ENCODE results near the gene ABHD10. TPM values are rescaled to one million over a fixed set of nuclear protein-coding genes. Genes with fewer than 3 reads are reported as not detected.
"Not testable (repeated sequence)": the region's sequence is repeated elsewhere in the genome, so short reads cannot be mapped to it uniquely, and the experiment has no call there.

ABHD10 gene
- total RNA-seq, 1 donor from 2014 or later: 26.4 TPM

DNA sequence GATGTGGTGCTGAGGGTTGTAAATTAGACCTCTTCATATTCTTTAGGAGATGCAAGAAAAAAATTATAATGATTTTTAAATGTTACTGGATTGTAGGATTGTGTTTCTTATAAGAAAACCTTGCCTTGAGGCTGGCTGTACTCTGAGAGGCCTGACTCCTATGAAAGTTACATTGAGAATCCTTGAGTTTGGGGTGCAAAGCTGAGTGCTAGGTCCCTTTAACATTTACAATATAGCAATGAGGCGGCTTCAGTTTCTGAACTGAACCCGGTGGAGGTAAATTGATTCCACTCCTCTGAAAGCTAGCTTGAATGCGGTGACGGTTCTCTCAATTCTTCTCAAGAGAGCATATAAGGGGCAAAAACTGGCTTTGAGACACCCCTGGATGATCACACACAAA lies 55.6 kb downstream of the ABHD10 start, which contains the start of gene TMPRSS7:
TSS of gene TMPRSS7 (plus strand) at position 301 of the 400 bp plus-strand sequence. CDS start 110 bp downstream, outside the sequence.
- TF ChIP-seq, protein P1, sequence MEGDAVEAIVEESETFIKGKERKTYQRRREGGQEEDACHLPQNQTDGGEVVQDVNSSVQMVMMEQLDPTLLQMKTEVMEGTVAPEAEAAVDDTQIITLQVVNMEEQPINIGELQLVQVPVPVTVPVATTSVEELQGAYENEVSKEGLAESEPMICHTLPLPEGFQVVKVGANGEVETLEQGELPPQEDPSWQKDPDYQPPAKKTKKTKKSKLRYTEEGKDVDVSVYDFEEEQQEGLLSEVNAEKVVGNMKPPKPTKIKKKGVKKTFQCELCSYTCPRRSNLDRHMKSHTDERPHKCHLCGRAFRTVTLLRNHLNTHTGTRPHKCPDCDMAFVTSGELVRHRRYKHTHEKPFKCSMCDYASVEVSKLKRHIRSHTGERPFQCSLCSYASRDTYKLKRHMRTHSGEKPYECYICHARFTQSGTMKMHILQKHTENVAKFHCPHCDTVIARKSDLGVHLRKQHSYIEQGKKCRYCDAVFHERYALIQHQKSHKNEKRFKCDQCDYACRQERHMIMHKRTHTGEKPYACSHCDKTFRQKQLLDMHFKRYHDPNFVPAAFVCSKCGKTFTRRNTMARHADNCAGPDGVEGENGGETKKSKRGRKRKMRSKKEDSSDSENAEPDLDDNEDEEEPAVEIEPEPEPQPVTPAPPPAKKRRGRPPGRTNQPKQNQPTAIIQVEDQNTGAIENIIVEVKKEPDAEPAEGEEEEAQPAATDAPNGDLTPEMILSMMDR (IDR thresholded peaks at IDR 0.05; ENCODE audit: unreplicated experiment): no peak
- Mint-ChIP-seq H3K4me3 (no peak within 1 kb of the TSS), H3K27ac (no peak within 1 kb of the TSS), H3K36me3 (no peaks in the 10 kb centered on the region), H3K9me3 (peaks cover 12% of the 10 kb centered on the region), H3K4me1 (peaks cover 3% of the 10 kb centered on the region), H3K27me3 (ENCODE audit: low read depth) (no peaks in the 10 kb centered on the region)
- no peak for DNase-seq (ENCODE audit: low spot score in 2 of 2, unreplicated experiment in 2 of 2)

DNA sequence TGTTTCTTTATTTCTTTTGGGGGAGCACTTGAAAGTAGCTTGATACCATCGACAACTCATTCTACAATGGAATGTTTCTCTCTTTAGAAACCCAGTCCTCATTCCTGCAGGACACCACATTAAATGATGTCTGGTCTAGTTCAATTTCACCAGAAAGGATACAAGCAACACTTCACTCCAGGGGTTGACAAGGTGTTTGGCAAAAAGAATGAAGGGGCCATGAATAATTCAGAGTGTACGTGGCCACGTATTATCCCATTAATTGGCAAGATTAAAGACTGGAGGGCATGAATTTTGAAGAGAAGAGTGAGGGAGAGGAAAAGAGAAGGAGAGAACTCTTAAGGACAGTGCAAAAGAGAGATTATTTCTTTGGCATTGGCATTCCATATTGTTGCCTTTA lies 56.4 kb downstream of the ABHD10 start:
- Mint-ChIP-seq H3K4me3 (no peak overlapping the region), H3K36me3 (no peaks in the 10 kb centered on the region), H3K4me1 (peaks cover 3% of the 10 kb centered on the region), H3K9me3 (peaks cover 12% of the 10 kb centered on the region), H3K27ac (no peak overlapping the region), H3K27me3 (ENCODE audit: low read depth) (no peaks in the 10 kb centered on the region)
- TF ChIP-seq, protein P1 (IDR thresholded peaks at IDR 0.05; ENCODE audit: unreplicated experiment): no peak
- no peak for DNase-seq (ENCODE audit: low spot score in 2 of 2, unreplicated experiment in 2 of 2)

DNA sequence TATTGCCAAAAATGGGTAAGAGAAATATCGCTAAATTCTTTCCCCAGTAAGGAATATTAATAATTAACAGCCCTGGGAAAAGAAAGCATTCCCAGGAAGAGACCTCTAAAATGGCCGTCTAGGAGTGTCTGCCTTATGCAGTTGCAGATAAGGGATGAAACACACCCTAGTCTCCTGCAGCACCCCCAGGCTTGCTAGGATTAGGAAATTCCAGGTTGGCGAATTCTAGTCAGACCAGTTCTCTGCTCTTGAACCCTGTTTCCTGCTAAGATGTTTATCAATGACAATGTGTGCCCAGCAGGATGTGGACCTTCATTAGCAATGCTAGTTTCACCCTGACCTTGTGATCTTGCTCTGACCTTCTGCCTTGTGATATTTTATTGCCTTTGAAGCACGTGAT lies 58.4 kb downstream of the ABHD10 start:
- not testable (repeated sequence) for H3K9me3 Mint-ChIP-seq; DNase-seq (ENCODE audit: low spot score in 2 of 2, unreplicated experiment in 2 of 2); H3K27me3 Mint-ChIP-seq (ENCODE audit: low read depth); H3K27ac Mint-ChIP-seq; H3K4me3 Mint-ChIP-seq; H3K36me3 Mint-ChIP-seq
- peaks cover 11% of the 10 kb centered on the region for H3K4me1 Mint-ChIP-seq

DNA sequence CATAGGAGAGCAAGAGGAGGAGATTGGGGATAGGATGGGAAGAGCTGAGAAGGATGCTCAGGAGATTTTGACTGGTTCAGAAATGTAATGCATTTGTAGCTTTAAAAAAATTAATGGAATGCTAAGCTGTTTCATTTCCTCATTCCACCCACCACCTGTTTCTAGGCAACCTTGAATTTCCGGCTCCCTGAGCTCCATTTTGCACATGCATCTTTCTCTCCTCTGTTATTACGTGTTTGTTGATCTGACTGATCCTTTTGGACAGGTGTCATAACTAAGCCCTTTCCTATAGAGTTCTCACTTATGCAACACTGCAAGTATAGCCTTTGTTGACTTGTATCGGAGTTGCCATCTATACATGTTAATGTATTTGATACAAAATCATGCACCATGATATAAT lies 60.0 kb downstream of the ABHD10 start:
- no peak overlapping the region for H3K4me3 Mint-ChIP-seq
- H3K27me3 Mint-ChIP-seq (ENCODE audit: low read depth): no peaks in the 10 kb centered on the region
- TF ChIP-seq, protein P1 (IDR thresholded peaks at IDR 0.05; ENCODE audit: unreplicated experiment): no peak
- no peak overlapping the region for H3K27ac Mint-ChIP-seq
- peaks cover 4% of the 10 kb centered on the region for H3K9me3 Mint-ChIP-seq
- H3K36me3 Mint-ChIP-seq: no peaks in the 10 kb centered on the region
- no peak for DNase-seq (ENCODE audit: low spot score in 2 of 2, unreplicated experiment in 2 of 2)
- H3K4me1 Mint-ChIP-seq: peaks cover 11% of the 10 kb centered on the region

DNA sequence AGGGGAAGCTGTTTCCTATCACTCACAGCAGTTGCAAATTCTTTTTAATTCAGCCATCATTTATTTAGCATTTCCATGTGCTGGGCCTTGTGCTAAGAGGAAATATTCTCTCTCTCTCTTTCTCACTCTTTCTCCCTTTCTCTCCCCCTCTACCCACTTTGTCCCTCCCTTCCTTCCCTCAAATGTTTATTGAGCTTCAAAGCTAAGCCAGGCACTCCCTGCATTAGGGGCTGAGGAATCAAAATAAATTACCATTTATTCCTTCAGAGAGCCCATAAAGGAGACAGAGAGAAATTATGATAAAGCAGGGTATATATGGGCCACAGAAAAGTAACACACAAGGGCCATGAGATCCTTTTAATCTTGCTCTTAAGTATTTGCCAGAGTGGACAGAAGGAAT lies 62.5 kb downstream of the ABHD10 start:
- DNase-seq (ENCODE audit: low spot score in 2 of 2, unreplicated experiment in 2 of 2): no peak
- peaks cover 11% of the 10 kb centered on the region for H3K4me1 Mint-ChIP-seq
- H3K36me3 Mint-ChIP-seq: no peaks in the 10 kb centered on the region
- H3K27ac Mint-ChIP-seq: no peak overlapping the region
- no peaks in the 10 kb centered on the region for H3K27me3 Mint-ChIP-seq (ENCODE audit: low read depth)
- no peak overlapping the region for H3K4me3 Mint-ChIP-seq
- H3K9me3 Mint-ChIP-seq: peaks cover 4% of the 10 kb centered on the region
- TF ChIP-seq, protein P1 (IDR thresholded peaks at IDR 0.05; ENCODE audit: unreplicated experiment): no peak

DNA sequence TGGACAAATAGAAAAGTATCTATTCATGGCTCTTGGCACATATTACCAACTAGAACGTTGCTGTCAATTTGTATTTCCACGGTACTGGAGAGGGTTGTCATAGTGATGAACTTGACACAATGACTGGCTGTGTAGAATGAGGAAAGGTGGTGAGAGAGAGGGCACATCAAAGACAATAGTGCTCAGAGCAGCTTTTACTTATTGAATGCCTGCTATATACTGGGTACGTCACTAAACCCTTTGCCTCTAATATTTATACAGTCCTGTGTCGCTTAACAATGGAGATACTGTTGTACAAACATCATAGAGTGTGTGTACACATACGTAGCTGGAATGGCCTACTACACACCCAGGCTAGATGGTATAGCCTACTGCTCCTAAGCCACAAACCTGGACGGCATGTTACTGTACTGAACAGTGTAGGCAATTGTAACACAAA lies 64.0 kb downstream of the ABHD10 start:
- Mint-ChIP-seq H3K4me3 (no peak overlapping the region), H3K27me3 (ENCODE audit: low read depth) (no peaks in the 10 kb centered on the region), H3K36me3 (no peaks in the 10 kb centered on the region), H3K4me1 (peaks cover 11% of the 10 kb centered on the region), H3K27ac (no peak overlapping the region), H3K9me3 (no peaks in the 10 kb centered on the region)
- no peak for DNase-seq (ENCODE audit: low spot score in 2 of 2, unreplicated experiment in 2 of 2)
- TF ChIP-seq, protein P1 (IDR thresholded peaks at IDR 0.05; ENCODE audit: unreplicated experiment): no peak

Other genes with a start within 250 kb of the ABHD10 start
- gene PHLDB2, start 119.8 kb upstream of the ABHD10 start, total RNA-seq: 32.4 to 37.2 TPM (median 36.0 TPM) in 3 replicates
- gene TAGLN3, start 19.9 kb downstream of the ABHD10 start, total RNA-seq: 0.60 to 1.8 TPM (median 1.4 TPM) in 3 replicates
- gene TMPRSS7, start 55.7 kb downstream of the ABHD10 start, total RNA-seq: not detected in 3 replicates
- gene C3orf52, start 107.4 kb downstream of the ABHD10 start, total RNA-seq: 4.2 to 4.7 TPM (median 4.5 TPM) in 3 replicates
- 0.67 to 1.2 TPM (median 0.93 TPM) in 3 replicates for gene GCSAM, start 154.2 kb downstream of the ABHD10 start, total RNA-seq